HL-60 (cell line): ENCODE data around the gene SLC16A5.

Experiments
- DNase-seq, 2 experiments: peaks; one replicate each; pipeline ENCODE4 v3.0.0-alpha.2; 2010 to 2020; ENCODE audit warnings: low read depth in 1 of 2, low spot score in 1 of 2
- H3K27ac ChIP-seq: fragments of 250-450 bp; sonication (Bioruptor Pico); replicated peaks from 2 replicates; pipeline ENCODE4 v1.5.1; 2020; ENCODE audit warnings: mild to moderate bottlenecking, moderate library complexity
- H3K27me3 ChIP-seq: fragments of 250-450 bp; sonication (Bioruptor Pico); 2 replicates; pipeline ENCODE4 v1.5.1; 2021; ENCODE audit warnings: mild to moderate bottlenecking, moderate library complexity; ENCODE audit not compliant: insufficient read depth, poor library complexity, severe bottlenecking
- H3K4me3 ChIP-seq: replicated peaks from 2 replicates; pipeline ENCODE4 v1.5.1; 2011; ENCODE audit warnings: mild to moderate bottlenecking, control low read depth, low read length; ENCODE audit not compliant: insufficient read depth
- GABPA ChIP-seq: IDR thresholded peaks from 2 replicates; pipeline ENCODE4 v1.6.1; 2012; ENCODE audit warnings: low read depth
- POLR2AphosphoS5 ChIP-seq: IDR thresholded peaks from 2 replicates; pipeline ENCODE4 v1.6.1; 2012; ENCODE audit warnings: low read depth
- SPI1 ChIP-seq: IDR thresholded peaks from 2 replicates; pipeline ENCODE4 v1.6.1; 2012; ENCODE audit warnings: low read depth, mild to moderate bottlenecking, borderline replicate concordance
- TF ChIP-seq, protein P1 (sequence below): IDR thresholded peaks from one replicate; pipeline ENCODE4 v1.5.1; 2011; ENCODE audit warnings: low read length, control low read depth, inconsistent platforms; ENCODE audit not compliant: insufficient read depth
- TF ChIP-seq, protein P2 (sequence below): IDR thresholded peaks from 2 replicates; pipeline ENCODE4 v1.6.1; 2012; ENCODE audit warnings: low read depth; ENCODE audit not compliant: insufficient replicate concordance

The SLC16A5 gene

DNA sequence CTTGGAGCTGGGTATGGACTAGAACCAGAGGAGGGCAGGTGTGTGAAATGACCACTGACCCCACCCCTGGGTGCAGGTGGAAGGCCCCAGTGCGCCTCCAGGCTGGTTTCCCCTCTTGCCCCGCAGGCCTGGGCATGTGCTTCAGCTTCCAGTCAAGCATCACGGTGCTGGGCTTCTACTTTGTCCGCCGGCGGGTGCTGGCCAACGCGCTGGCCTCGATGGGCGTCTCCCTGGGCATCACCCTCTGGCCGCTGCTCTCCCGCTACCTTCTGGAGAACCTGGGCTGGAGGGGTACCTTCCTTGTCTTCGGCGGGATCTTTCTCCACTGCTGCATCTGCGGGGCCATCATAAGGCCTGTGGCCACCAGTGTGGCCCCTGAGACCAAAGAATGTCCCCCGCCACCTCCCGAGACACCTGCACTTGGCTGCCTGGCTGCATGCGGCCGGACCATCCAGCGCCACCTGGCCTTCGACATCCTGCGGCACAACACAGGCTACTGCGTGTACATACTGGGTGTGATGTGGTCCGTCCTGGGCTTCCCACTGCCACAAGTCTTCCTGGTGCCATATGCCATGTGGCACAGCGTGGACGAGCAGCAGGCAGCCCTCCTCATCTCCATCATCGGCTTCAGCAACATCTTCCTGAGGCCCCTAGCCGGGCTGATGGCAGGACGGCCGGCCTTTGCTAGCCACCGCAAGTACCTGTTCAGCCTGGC lies 12.3 kb downstream of the SLC16A5 start:
- TF ChIP-seq, protein P1, sequence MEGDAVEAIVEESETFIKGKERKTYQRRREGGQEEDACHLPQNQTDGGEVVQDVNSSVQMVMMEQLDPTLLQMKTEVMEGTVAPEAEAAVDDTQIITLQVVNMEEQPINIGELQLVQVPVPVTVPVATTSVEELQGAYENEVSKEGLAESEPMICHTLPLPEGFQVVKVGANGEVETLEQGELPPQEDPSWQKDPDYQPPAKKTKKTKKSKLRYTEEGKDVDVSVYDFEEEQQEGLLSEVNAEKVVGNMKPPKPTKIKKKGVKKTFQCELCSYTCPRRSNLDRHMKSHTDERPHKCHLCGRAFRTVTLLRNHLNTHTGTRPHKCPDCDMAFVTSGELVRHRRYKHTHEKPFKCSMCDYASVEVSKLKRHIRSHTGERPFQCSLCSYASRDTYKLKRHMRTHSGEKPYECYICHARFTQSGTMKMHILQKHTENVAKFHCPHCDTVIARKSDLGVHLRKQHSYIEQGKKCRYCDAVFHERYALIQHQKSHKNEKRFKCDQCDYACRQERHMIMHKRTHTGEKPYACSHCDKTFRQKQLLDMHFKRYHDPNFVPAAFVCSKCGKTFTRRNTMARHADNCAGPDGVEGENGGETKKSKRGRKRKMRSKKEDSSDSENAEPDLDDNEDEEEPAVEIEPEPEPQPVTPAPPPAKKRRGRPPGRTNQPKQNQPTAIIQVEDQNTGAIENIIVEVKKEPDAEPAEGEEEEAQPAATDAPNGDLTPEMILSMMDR = no peak
- no peak for TF ChIP-seq GABPA
- no peak for TF ChIP-seq POLR2AphosphoS5
- TF ChIP-seq SPI1 = no peak
- TF ChIP-seq, protein P2, sequence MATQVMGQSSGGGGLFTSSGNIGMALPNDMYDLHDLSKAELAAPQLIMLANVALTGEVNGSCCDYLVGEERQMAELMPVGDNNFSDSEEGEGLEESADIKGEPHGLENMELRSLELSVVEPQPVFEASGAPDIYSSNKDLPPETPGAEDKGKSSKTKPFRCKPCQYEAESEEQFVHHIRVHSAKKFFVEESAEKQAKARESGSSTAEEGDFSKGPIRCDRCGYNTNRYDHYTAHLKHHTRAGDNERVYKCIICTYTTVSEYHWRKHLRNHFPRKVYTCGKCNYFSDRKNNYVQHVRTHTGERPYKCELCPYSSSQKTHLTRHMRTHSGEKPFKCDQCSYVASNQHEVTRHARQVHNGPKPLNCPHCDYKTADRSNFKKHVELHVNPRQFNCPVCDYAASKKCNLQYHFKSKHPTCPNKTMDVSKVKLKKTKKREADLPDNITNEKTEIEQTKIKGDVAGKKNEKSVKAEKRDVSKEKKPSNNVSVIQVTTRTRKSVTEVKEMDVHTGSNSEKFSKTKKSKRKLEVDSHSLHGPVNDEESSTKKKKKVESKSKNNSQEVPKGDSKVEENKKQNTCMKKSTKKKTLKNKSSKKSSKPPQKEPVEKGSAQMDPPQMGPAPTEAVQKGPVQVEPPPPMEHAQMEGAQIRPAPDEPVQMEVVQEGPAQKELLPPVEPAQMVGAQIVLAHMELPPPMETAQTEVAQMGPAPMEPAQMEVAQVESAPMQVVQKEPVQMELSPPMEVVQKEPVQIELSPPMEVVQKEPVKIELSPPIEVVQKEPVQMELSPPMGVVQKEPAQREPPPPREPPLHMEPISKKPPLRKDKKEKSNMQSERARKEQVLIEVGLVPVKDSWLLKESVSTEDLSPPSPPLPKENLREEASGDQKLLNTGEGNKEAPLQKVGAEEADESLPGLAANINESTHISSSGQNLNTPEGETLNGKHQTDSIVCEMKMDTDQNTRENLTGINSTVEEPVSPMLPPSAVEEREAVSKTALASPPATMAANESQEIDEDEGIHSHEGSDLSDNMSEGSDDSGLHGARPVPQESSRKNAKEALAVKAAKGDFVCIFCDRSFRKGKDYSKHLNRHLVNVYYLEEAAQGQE = no peak
- Histone ChIP-seq H3K4me3 (no peak overlapping the region), H3K27me3 (no peaks in the 10 kb centered on the region)

DNA sequence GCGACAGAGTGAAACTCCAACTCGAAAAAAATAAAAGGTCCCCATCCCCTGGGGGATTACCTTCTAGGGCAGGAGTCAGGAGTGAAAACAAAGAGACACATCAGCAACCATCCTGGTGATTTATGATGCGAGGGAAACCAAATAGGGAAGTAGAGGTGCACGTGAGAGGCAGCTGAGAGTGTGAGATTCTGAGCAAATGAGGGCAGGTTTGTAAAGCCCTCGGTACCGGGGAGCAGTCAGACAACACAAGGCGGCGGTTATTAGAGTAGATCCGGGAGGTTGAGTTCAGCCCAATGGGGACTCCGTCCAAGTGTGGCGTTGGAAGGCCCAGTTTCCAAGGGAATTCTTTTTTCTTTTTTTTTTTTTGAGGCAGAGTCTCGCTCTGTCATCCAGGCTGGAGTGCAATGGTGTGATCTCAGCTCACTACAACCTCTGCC lies 14.6 kb downstream of the SLC16A5 start:
- peak in 1 of 2 experiments; percentile 51 for DNase-seq
- H3K4me3 ChIP-seq = no peak overlapping the region
- H3K27me3 ChIP-seq = no peaks in the 10 kb centered on the region
- TF ChIP-seq, protein P2 = no peak
- no peak for TF ChIP-seq POLR2AphosphoS5
- no peak for TF ChIP-seq GABPA
- TF ChIP-seq SPI1 = peak; percentile 51; the same call in 1 of the 2 replicates
- TF ChIP-seq, protein P1 = no peak
- no peak overlapping the region for H3K27ac ChIP-seq

More for the DNA sequence above, 12.3 kb downstream of the SLC16A5 start:
- no peak for DNase-seq
- H3K27ac ChIP-seq = no peak overlapping the region

DNA sequence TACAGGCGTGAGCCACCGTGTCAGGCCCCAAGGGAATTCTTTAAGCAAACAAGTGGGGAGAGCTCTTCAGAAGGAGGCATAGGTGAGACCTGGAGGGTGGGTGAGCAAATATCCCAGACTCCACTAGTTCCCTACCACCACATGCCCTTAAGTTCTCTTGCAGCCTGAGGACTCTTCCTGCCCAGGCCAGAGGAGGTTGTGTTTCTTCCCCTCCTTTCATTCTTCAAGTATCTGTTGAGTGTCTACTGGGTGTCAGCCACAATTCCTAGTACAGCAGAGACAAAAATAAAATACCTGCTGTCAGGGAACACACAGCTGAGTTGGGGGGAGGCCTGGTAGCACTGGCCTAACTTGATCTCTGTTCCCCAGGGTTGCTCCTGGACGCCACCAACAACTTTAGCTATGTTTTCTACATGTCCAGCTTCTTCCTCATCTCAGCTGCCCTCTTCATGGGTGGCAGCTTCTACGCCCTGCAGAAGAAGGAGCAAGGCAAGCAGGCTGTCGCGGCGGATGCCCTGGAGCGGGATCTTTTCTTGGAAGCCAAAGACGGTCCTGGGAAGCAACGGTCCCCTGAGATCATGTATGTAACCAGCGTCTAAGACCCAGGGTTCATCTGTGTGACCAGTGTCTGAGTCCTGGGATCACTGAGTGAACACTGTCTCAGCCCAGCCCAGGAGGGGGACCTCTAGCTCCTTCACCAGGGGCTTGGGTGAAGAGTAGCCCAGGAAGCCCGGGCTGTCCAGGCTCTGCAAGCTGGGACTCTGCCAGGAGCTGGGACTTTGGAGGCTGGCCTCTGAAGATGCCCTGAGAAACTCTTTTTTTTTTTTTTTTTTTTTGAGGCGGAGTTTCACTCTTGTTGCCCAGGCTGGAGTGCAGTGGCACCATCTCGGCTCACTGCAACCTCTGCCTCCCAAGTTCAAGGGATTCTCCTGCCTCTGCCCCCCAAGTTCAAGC lies 16.1 kb downstream of the SLC16A5 start:
- no peak overlapping the region for H3K27ac ChIP-seq
- DNase-seq = no peak

More for the DNA sequence above, 16.1 kb downstream of the SLC16A5 start:
- TF ChIP-seq SPI1 (no peak), GABPA (no peak), POLR2AphosphoS5 (no peak)
- TF ChIP-seq, protein P1 = no peak
- TF ChIP-seq, protein P2 = no peak
- Histone ChIP-seq H3K27me3 (no peaks in the 10 kb centered on the region), H3K4me3 (no peak overlapping the region)
